GM12801 (cell line): ENCODE results near the gene EYA3.

ENCODE experiments used
- TF ChIP-seq, protein P1 (sequence below): IDR thresholded peaks from one replicate; pipeline ENCODE4 v1.5.1; 2011; ENCODE audit warnings: control low read depth; ENCODE audit not compliant: insufficient read length; ENCODE audit errors: extremely low read depth

The EYA3 gene

DNA sequence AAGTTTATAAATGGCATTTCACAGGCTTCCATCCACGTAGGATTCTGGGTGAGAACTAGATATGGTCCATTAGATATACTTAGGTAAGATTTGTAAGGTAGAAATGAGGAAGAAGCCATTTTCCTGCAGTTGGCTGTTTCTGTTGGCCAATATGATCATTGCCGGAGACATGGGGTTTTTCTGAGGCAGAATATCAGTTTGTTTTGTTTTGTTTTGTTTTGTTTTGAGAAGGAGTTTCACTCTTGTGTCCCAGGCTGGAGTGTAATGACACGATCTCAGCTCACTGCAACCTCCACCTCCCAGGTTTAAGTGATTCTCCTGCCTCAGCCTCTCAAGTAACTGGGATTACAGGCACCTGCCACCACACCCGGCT is 8.7 kb upstream of the EYA3 start:
- TF ChIP-seq, protein P1, sequence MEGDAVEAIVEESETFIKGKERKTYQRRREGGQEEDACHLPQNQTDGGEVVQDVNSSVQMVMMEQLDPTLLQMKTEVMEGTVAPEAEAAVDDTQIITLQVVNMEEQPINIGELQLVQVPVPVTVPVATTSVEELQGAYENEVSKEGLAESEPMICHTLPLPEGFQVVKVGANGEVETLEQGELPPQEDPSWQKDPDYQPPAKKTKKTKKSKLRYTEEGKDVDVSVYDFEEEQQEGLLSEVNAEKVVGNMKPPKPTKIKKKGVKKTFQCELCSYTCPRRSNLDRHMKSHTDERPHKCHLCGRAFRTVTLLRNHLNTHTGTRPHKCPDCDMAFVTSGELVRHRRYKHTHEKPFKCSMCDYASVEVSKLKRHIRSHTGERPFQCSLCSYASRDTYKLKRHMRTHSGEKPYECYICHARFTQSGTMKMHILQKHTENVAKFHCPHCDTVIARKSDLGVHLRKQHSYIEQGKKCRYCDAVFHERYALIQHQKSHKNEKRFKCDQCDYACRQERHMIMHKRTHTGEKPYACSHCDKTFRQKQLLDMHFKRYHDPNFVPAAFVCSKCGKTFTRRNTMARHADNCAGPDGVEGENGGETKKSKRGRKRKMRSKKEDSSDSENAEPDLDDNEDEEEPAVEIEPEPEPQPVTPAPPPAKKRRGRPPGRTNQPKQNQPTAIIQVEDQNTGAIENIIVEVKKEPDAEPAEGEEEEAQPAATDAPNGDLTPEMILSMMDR, result no peak

DNA sequence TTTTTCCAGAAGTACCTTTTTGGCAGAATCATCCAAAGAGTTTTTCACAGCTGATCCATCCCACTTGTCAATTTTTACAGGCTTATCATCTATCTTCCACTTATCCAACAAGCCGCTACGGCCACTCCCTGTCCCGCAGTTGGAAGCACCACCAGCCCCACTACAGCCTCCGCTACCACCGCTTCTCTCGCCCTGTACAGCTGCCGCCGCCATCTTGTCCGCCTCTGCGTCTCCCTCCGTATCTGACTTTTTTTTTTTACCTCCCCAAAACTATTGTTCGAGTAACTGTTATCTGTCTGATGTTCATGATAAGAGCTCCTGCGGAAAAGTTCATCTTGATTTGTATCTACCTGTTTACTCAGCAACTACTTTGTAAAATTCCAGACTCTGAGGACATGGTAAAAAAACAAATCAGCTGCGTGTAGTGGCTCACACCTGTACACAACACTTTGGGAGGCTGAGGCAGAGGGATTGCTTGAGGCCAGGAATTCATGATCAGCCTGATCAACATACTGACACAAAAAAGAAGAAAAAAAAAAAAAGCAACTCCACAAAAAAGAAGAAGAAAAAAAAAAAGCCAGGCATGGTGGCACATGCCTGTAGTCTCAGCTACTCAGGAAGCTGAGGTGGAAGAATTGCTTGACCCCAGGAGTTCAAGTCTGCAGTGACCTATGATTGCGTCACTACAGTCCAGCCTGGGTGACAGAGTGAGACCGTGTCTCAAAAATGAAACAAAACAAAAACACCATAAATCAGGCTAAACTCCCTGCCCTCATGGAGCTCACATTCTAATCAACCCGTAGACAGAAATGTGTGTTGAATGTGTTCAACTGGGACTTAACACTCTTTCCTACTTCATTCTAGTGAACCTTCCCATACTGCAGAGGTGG is 8.0 kb upstream of the EYA3 start:
- TF ChIP-seq, protein P1, result no peak

DNA sequence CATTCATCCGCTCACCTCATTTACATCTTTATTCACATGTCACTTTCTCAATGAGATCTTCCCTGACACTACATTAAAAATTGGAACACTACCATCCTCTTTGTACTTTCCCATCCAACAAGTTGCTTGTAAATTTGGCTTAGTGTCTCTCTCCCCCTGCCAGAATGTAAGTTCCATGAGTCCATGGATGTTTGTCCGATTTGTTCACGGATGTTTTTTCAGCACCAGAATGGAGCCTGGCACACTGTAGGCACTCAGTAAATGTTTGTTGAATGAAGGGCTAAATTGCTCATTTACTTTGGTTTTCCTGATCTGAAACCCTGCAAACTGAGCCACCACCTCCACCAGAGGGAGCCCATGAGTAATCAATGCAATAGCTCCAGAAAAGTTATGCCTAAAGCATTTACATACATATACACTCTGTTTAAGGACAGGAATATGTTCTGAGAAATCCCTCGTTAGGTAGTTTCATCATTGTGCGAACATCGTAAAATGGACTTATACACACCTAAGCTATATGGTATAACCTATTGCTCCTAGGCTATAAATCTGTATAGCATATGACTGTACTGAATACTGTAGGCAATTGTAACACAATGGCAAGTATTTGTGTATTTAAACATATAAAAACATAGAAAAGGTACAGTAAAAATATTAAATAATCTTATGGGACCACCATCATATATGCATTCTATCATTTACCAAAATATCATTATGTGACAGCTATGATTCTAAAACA is 2.8 kb upstream of the EYA3 start:
- TF ChIP-seq, protein P1, result no peak

DNA sequence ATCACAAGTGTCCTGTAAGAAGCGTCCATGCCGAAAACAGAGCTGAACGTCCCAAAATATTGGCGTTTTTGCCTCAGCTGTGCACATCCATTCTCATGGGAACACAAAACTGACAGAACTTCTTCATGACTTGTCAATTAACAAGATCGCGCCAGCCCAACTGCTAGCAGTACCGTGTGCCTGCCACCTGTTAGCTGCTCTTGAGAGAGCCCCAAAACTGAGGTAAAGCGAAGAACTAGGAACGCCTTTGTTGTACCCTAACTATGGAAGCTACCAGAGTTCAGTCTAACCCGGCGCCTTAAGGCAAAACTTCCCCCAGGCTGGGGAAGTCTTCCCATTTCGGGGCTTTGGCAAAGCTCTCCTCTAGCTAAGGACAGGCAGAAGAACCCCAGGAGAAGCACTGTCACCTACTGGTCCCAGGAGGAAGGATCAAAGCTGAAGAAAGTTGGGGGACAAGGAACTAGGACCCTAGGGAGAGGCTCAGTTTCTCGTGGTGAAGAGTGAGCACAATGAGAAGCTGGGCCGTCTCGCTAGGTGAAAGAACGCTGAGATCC is 719 bp downstream of the EYA3 start:
- TF ChIP-seq, protein P1, result no peak

DNA sequence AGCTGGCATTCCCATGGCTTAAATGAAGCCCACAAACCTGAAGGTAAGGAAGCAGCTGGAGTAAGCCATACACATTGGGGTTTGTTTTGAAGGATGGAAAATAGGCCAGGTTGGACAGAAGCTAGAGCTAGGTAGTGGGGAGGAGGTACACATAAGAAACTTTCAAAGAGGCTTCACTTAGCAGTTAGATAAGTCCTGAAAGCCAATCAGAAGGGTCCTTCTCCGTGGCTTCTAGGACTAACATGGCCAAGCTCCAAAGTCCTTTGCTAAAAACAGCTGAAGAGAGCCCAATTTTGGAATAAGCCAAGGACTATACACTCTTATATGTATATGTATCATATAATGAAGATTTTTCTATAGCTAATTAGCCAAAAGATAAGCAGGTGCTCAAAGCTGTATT is 1.8 kb downstream of the EYA3 start:
- TF ChIP-seq, protein P1, result no peak

DNA sequence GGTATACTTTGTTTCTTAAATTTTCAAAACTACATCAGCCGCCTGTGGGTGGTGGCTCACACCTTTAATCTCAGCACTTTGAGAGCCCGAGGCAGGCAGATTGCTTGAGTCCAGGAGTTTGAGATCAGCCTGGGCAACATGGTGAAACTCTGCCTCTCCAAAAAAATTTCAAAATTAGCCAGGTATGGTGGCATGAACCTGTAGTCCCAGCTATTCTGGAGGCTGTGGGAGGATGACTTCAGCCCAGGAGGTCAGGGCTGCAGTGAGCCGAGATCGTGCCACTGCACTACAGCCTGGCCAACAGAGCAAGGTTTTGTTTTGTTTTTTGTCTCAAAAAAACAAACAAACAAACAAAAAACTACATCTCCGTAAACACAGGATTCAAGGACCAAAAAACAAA is 3.3 kb downstream of the EYA3 start:
- TF ChIP-seq, protein P1, result no peak

DNA sequence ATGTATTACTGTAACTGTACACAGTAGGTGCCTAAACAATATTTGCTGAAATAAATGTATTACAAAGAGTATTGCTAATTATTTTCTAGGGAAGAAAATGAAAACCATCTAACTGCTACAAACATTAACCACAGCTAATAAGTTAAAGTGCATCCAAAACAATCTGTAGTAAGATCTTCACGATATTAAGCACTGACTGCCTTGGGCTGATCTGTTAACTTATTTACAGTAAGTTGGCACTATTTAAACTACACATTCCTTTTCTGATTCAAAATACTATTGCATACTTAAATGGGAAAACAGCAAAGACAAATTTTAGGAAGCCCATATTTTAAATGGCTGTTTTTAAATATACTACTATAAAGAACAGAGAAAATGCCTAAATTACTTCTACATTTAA is 4.5 kb downstream of the EYA3 start:
- TF ChIP-seq, protein P1, result no peak
